ENCODE data around the gene ART1.

- TF ChIP-seq CTCF (IDR thresholded peaks at IDR 0.05 in 4 of 5, conservative IDR thresholded peaks at IDR 0.05 in 1 of 5) (no peak), POLR2A (IDR thresholded peaks at IDR 0.05) (no peak)
Measured at GRCh38 chr11:3700910-3701309, 56.0 kb downstream of the ART1 start.

All from gastrocnemius medialis (tissue), 4 donors.